ENCODE results near the gene CRISP3. TPM values are rescaled to one million over a fixed set of nuclear protein-coding genes. Genes with fewer than 3 reads are reported as not detected.

Gene CRISP3
- polyA plus RNA-seq, 12 donors = 0.08 to 1.1 (median 0.22) TPM; not detected in 4

GRCh38 chr6:49692534-49692933 lies 51.7 kb downstream of the CRISP3 start:
- DNase-seq = no peak

Other genes with a start within 250 kb of the CRISP3 start
- gene GLYATL3, start 244.5 kb downstream of the CRISP3 start, polyA plus RNA-seq (ENCODE audit: insufficient read length in 12 of 12) = not detected
- 1 to 10 TPM in 10 of 12 donors, not detected in 2; 1.4 to 5.7 (median 2.5) TPM for gene C6orf141, start 193.7 kb downstream of the CRISP3 start, polyA plus RNA-seq (ENCODE audit: insufficient read length in 12 of 12)
- 1 to 10 TPM in 4 of 12 donors, under 1 TPM in 6, not detected in 2; 0.38 to 3.4 (median 0.84) TPM for gene RHAG, start 107.5 kb downstream of the CRISP3 start, polyA plus RNA-seq (ENCODE audit: insufficient read length in 12 of 12)
- under 1 TPM in 1 of 12 donors, not detected in 11; 0.12 TPM for gene CRISP2, start 30.8 kb downstream of the CRISP3 start, polyA plus RNA-seq (ENCODE audit: insufficient read length in 12 of 12)
- not detected for gene PGK2, start 42.9 kb upstream of the CRISP3 start, polyA plus RNA-seq (ENCODE audit: insufficient read length in 12 of 12)
- gene CRISP1, start 122.1 kb upstream of the CRISP3 start, polyA plus RNA-seq (ENCODE audit: insufficient read length in 12 of 12) = not detected
- not detected for gene DEFB114, start 219.8 kb upstream of the CRISP3 start, polyA plus RNA-seq (ENCODE audit: insufficient read length in 12 of 12)
- not detected for gene DEFB113, start 225.2 kb upstream of the CRISP3 start, polyA plus RNA-seq (ENCODE audit: insufficient read length in 12 of 12)